GM06990 (cell line): ENCODE measurements around the gene JMJD8.

Experiments
- DNase-seq: peaks from one replicate; pipeline ENCODE4 v3.0.0-alpha.2; 2011; ENCODE audit not compliant: insufficient read length; ENCODE audit errors: extremely low read depth
- H3K27me3 ChIP-seq: replicated peaks from 2 replicates; pipeline ENCODE4 v1.6.0; 2011; ENCODE audit warnings: low read length; ENCODE audit not compliant: control insufficient read depth, insufficient read depth
- H3K36me3 ChIP-seq: 2 replicates; pipeline ENCODE4 v1.5.1; 2011; ENCODE audit warnings: low read length; ENCODE audit not compliant: control insufficient read depth, insufficient read depth
- H3K4me3 ChIP-seq: replicated peaks from 2 replicates; pipeline ENCODE4 v1.5.1; 2011; ENCODE audit warnings: low read depth, mild to moderate bottlenecking, control low read depth, low read length
- CTCF ChIP-seq: IDR thresholded peaks from 2 replicates; pipeline ENCODE4 v1.5.1; 2011; ENCODE audit warnings: low read length, control low read depth, mild to moderate bottlenecking, inconsistent platforms; ENCODE audit not compliant: insufficient read depth, poor library complexity, severe bottlenecking

Gene JMJD8

GRCh38 chr16:632486-633335, 51.4 kb downstream of the JMJD8 start:
- TF ChIP-seq CTCF: no peak
- H3K36me3 ChIP-seq: peaks cover 4% of the 10 kb centered on the region; the same call in 1 of the 2 replicates
- H3K27me3 ChIP-seq: no peaks in the 10 kb centered on the region
- no peak overlapping the region for H3K4me3 ChIP-seq
- DNase-seq: no peak

DNA sequence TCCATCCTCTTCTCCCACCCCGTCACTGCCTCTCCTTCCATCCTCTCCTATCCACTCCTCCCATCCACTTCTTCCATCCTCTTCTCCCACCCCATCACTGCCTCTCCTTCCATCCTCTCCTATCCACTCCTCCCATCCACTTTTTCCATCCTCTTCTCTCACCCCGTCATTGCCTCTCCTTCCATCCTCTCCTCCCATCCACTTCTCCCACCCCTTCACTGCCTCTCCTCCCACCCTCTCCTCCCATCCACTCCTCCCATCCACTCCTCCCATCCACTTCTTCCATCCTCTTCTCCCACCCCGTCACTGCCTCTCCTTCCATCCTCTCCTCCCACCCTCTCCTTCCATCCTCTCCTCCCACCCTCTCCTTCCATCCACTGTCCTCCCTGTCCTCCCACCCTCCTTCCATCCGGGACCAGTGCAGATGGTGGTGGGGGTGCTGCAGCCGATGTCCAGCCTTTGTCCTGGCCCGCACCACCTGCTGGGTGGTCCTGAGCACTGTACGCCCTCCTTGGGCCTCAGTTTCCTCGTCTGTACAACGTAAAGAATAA, 52.3 kb downstream of the JMJD8 start:
- H3K36me3 ChIP-seq: peaks cover 4% of the 10 kb centered on the region; the same call in 1 of the 2 replicates
- no peak for DNase-seq
- no peak overlapping the region for H3K4me3 ChIP-seq
- H3K27me3 ChIP-seq: no peaks in the 10 kb centered on the region
- TF ChIP-seq CTCF: no peak
